ENCODE data around the gene HSBP1.

The HSBP1 gene

DNA sequence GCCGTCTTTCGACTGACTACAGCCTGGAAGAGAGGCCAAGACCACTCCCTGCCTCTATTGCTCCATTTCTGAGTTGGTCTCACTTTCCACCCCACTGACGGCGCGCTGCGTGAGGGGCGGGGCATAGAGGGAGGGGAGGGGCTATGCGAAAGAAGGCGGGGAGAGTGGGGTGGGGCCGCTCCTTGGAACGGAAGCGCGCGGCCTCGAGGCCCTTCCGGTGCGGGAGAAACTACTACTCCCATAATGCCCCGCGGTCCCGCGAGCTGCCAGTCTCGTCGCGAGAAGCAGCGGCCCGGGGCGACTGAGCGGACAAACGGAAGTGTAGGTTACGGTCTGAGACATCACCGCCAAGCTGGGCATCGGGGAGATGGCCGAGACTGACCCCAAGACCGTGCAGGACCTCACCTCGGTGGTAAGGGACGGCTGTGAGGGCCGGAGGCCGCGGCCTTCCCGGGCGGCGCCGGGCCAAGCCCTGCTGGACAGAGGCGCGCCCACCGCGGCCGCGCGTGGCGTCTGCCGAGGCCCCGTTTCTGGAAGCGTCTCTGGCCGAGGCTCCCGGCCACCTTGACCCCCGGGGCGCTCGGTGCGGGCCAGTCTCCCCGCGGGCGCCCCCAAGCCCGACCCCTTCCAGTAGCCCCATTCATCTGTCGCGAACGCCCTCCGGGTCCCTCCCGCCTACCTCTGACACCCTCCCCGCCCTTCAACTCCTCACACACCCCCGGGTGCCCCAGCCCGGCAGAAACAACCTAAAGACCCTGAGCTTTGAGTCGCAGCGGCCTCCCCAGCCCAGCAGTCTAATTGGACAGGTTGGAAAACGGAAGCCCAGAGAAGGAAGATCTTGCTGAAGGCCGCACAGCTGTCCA lies at the start of gene HSBP1:
Gene HSBP1, plus strand, starts transcription at position 269 of the 863 bp plus-strand sequence. Its CDS starts 99 bp downstream, at position 368.
- peak; percentile 79 to 92 for DNase-seq

DNA sequence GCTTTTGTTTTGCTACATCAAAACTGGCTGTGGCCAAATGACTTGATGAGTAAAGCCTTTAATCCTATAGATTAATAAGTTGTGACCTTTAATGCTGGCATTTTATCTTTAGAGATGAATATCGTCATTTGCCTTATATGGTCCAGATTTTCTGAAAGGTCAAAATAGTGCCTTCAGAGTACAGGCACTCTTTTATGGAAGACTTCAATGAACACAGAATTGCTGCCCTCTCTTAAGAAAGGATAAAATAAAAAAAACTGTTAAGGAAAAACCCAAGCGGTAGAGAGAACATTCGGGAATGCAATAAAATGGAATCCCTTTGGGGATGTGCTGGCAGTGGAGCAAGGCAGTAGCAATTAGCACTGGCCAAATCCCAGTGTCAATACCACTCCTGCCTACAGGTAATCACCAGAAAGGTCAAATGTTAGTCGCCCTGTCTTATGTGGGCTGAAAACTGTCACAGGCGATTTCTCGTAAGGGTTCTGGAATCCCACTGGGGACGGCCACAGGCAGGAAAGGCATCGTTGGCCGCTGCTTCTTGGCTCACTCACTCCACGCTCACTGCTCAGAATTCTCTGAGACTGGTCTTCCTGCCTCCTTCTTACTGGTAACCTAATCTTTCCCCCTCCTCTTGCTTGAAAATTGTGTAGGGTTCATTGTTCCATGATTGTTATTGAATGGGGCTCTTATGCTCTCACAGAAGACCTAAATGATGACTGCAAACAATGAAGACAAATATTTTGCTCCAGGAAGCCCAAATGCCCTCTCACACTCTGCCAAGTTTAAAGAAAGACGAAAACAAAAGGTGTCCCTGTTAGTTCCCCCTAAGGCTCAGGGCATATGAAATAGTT lies 45.4 kb upstream of the HSBP1 start:
- DNase-seq, result no peak

DNA sequence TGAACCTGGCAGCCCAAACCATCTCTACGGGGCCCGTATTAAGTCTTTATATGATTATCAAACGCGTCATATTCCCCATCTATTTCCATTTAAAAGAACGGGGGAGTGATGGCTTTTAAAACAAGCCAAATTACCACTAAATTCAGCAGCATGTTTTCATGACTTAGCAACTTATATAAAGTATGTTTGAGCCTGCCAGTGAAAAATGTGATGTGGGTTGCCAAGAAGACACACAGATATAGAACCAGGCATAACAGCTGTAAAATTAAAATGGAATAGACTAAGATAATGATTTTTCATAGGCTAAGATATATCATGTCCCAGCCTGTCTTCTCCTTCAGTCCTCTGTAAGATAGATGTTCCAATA lies 44.8 kb upstream of the HSBP1 start:
- DNase-seq, result no peak

DNA sequence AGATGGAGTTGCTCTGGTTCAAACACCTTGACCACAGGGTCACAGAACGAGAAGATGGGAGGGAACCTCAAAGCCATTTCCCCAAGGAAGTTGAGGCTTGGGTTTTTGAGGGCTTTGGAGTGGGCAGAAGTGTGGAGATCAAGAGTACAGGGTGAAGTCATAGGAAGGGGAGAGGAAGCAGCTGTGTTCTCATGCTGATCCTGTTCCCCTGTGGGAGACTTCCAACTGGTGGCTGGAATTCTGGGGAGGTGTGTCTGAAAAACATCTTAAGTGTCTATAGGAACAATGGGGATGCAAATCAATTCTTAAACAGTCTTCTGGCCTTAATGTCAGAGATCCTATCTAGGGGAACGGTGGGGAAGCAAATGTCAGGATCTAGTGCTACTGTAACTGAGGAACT lies 38.8 kb upstream of the HSBP1 start:
- no peak for DNase-seq

DNA sequence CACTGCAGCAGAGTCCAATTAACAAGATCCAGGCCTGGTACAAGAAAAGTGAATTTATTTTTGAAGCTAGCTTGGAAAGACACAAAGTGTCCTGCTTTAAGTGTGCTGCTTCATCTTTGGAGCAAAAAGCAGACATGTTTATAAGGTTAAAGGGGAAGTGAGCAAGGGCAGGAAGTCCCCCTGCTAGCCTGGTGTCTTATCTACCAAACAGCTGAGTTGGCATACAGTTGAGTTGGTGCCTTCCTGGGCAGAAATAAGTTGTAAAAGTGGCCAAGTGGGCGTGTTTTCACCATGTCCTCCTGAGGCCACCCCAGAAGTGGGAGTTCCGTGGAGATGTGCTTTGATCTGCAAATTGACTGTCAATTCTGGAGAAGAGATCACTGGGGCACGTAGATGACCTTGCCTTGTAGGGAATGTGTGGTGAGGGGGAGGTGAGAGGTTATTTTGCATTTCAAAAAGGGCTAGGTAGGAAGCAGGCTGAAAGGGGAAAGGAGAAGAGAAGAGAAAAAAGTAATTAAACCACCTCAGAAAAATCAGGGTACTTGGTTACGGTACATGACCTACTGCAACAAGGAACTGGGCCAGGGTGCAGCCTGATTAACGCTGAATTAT lies 38.3 kb upstream of the HSBP1 start:
- DNase-seq, result no peak

DNA sequence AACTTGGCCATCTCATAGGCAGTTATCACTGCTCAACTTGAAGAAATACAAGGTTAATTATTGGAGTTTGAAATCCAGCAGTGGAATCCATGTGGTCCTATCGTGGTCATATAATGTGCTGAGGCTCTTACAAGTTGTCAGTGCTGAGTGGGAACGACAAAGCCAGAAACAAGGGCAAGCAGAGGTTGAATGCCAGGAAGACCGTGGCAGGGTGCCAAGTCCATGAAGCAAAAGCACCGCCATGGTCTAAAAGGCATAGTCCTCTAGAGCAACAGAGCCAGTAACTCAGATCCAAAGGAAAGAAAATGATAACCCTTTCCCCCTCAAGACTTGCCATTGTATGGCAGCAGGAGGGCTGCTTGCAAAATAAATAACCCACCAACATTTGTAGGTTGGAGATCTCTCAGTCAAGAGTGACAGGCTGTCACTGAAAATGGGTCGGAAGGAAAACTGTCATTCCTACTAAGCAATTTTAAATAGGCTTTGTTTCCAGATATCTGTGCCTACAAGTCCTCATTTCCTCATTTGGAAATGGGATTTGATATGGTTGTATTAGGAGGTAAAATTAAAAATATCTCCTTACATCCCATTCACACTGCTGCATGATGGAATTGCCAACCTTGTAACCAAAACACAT lies 36.4 kb upstream of the HSBP1 start:
- DNase-seq, result no peak

DNA sequence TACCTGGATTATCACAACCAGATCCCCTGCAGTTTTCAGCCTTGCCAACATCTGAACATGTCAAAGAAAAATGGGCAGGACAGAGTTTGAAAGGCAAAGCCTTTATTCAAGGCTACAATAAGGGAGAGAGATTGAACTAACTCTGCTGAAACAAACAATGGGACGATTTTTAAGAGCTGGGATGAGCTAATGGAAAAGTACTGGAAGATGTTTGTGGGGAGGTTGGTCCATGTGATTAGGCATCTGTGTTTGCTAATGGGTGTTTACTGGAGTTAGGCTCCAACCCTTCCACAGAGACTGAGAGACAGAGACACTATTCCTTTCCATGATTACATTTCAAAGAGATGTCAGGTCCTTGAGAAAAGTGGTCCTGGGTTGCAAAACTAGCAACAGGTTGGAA lies 35.0 kb upstream of the HSBP1 start:
- DNase-seq, result no peak

DNA sequence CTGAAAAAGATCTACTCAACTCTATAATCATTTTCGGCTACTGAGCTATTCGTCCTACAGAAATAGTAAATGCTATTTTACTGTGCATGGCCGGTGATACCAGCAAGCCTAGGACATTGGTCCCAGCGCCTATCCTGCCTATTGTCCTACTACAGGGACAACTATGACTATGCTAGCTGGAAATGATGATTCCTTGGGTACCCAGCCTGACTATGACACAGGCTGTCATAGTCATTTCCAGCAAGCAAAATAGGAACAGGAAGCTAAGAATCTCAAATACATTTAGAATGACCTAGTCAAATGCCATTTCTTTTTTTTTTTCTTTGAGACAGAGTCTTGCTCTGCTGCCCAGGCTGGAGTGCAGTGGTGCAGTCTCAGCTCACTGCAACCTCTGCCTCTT lies 33.7 kb upstream of the HSBP1 start:
- no peak for DNase-seq

DNA sequence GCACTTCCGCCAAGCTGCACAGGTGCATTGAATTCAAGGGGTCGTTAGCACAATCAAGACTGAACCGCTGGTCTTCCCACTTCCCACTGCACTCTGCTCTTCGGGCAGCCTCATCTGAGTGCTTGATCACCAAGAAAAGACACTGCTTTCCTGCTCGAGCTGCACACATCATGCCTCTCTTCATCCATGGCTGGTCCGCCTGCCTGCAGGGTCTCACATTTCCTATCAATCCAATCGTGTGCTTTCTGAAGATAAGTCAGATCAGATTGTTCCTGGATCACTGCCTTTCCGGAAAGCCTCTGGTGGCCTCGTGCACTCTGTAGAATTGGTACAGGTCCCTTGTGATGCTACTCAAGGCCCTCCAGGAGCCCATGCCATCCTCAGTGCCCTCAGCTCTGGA lies 30.8 kb upstream of the HSBP1 start:
- DNase-seq, result no peak

DNA sequence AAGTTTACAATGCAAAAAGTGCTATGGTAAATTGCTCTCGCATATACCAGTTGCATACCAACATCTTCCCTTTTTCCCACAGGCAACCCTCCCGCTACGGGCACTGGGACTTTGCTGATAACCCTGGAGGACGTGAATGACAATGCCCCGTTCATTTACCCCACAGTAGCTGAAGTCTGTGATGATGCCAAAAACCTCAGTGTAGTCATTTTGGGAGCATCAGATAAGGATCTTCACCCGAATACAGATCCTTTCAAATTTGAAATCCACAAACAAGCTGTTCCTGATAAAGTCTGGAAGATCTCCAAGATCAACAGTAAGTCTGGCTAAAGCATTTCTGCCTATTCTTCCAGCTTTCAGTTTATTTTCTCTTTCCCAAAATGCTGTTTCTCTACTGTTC lies 27.9 kb upstream of the HSBP1 start:
- DNase-seq, result no peak

DNA sequence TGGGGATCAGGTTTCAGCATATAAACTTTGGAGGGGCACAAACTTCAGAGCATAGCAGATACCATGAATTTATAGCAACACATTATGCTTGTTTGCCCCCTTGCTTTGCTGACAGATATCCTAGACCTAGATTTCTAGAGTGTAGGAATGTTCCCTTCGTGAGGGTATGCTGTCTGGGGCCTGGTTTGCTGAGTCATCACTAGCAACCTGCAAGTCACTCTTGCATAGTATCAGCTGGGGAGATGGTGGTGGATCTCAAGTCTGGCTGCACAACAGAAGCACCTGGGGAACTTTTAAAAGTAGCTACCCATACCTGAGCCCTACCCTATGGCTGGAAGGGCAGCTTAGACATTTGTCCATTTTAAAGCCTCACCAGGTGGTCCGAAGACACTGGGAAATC lies 22.3 kb upstream of the HSBP1 start:
- DNase-seq, result no peak

DNA sequence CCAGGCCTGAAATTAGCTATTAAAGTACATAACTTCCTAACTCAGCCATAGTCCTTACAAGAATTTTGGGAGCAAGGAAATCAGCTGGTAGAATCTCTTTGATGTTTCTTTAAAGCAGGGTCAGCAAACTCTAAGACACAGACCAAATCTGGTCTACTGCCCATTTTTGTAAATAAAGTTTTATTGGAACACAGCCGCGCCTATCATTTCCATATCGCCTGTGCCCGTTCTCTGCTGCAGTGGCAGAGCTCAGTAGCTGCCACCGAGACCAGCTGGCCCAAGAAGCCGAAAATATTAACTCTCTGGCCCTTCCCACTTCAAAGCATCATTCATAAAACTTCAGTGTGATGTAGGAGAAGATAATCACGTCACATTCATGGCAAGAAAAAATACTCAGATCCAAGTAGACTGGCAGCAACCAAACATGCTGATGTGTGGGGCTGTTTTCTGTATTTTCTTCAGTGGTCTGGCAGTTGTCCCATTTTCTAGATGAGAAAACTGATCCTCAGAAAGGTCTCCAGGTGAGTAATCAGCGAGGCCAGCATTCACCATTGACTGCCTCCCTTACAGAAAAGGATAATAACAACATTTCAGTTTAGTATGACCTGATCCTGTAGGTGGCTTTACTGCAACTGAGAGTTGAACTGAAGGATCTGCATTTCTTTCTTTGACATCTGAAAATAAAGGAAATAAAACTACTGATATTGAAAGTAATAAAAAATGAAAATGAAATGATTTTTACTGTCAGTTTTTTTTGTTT lies 18.0 kb upstream of the HSBP1 start:
- DNase-seq, result no peak

DNA sequence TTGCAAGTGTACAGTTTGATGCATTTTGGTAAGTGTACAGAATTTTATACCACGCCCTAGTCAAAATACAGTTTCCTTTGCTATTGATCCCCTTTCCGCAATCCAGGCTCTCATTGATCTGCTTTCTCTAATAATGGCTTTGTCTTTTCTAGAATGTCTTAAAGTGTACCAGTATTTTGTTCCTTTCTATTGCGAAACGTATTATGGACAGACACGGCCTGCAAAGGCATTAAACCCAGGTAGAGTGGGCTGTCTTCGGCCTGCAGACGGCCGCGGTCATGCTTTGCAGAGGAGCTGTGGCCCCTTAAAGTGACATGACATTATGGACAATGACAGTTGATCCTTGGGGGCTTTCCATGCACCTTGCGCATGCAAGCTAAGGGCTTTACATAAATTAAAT lies 15.9 kb upstream of the HSBP1 start:
- DNase-seq, result no peak

DNA sequence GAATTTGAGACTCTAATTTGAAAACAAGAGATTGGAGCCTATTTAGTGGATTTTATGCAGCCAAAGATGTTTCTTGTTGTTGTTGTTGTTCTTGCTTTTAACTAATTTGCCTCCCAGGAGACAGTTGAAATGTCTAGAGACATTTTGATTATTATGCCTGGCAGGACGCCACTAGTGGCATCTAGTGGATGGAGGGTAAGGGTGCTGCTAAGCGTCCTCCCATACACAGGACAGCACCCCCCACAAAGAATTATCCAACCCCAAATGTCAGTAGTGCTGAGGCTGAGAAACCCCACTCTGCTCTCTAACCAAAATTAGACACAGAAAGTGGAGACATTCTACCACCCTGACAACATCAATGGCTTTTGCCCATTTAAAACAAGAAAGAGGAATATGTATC lies 15.4 kb upstream of the HSBP1 start:
- peak in 1 of 2 experiments; percentile 16 for DNase-seq

DNA sequence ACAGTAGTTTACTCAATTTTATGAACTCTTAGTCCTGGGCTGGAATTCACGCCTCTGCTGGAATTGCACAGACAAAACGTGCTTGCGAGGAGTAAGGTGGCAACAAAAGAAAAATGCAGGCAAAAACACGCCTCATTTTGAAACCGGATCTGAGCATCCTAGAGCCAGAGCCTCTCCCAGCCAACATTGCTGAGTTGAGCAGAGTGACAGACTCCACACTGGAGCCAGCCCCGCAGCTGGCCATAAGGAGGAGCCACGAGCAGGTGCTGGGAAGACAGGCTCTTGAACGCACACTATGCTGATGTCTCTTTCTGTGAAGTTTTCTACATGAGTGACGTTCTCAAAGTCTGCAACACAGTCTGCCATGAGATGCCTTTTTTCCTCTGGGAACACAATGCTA lies 14.6 kb upstream of the HSBP1 start:
- peak in 1 of 2 experiments; percentile 45 for DNase-seq

DNA sequence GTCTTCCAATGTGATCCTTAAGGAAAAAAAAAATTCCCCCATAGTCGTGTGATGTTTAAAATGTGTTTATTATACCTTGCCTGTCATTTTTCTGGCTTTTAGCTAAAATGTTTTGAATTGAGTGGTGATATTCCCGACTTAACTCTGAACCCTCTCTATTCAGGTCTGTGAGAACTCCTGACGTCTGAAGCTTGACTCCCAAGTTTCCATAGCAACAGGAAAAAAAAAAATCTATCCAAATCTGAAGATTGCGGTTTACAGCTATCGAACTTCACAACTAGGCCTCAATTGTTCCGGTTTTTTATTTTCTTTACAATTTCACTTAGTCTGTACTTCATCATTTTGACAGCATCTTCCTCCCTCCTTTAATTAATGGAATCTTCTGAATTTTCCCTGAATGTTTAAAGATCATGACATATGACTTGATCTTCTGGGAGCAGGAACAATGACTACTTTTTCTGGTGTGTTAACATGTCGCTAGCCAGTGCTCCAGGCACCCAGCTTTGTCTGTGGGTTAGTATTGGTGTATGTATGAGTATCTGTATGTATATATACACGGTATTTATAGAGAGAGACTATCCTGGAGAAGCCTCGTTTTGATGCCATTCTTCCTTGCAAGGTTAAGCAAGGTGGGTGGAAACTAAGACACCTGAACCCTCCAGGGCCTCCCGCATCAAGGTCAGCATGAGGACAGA lies 12.8 kb upstream of the HSBP1 start:
- DNase-seq, result no peak

DNA sequence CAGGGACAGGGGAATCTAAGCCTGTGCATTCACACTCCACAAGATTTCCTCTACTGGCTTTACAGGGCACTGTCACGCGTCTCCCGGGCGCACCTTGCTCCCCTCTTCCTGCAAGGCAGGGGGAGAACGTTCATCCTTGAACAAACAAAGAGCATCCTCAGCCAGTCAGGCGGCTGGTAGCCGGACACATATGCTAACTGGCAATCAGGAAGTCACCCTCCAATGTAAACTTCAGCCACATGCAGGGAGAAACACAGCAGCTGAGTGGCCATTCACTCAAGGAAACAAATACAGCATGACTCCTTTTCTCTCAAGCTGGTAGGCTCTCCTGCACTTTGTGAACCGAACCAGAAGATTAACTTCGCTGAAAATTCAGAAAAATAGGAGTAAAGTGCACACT lies 10.8 kb upstream of the HSBP1 start:
- no peak for DNase-seq

DNA sequence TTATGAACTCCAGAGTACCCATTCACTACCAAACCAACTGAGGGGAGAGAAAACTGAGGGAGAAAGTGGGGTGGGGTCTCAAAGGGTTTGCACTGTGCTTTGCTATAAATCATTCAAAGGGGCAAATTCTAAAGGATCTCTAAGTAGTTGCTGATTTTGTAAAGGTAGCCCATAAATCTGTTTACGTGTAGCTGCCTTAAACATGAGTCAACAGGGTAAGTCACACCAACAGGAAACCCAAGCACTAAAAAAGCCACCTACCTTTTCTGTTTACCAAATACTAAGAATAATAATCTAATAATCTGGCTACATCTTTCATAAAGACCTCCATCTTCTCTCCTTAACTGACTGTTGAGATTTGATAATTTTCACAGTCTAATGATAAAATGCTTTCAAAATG lies 8.4 kb upstream of the HSBP1 start:
- no peak for DNase-seq

DNA sequence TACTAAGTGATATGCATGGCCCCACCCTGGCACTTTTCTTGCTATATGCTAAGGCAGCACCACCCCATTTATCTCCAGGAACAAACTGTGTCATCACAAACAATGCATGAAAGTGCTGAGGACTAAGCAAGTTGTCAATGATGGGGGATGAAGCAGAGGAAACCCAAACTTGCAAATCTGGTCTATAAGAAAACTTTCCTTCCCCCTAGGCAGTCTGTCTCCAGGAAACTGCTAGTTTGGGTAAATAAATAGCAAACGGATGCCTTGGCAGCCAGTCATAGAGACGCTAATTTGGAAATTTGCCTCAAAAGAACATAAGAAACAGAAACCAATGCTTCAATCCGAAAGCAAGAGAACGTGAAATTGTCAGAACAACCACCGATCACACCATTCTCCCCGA lies 5.6 kb upstream of the HSBP1 start:
- DNase-seq, result no peak

DNA sequence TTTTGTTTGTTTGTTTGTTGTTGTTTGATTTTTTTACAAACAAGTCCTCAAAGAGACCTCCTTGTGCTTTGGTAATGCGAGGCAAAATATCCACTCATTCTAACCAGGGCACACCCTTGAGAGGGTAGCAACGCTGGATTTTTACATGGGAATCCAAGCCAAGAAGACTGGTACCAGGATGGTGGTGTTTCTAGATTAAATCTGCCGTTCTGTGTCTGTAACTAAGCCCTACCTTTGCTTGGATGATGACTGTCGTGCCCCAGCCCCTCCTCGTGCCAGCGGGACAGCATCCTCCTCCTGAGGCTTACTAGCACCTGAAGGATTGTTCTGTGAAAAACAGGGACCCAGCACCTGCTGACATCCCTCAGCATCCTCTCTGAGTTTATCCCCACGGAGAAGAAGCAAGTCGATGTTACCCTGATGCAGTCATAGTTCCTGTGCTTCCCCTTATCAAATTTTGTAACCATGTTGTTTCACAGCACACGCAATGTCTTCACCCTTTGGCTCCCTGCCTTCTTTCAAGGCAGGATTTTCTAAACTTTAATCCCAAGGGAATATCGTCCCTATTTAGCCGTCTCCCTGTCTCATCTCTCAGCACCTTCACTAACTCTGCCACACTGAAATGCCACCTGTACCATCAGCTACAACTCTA lies 5.1 kb upstream of the HSBP1 start:
- no peak for DNase-seq

DNA sequence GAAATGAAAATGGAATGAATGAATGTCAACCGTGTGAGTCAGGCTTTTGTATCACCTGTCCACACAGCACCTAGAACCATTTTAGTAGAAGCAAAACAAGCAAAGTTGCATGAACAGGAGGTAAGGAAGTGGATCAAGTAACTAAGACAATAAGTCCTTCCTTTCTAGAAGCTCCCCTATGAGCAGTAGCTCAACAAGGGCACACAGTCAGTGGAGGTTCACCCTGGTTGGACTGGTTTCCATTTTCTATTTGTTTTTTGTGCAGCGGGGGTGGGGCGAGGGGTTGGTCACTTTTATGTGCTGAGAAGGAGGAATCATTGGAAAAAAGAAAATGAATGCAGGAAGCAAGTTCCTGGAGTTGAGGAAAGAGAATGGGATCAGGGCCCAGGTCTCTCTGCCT lies 4.0 kb upstream of the HSBP1 start:
- no peak for DNase-seq

Measured in NCI-H524 (cell line).